Measurements from ENCODE around the gene MDN1.

- TF ChIP-seq CTCF (IDR thresholded peaks at IDR 0.05; ENCODE audit: borderline replicate concordance, extremely low read depth, low read length, poor library complexity, severe bottlenecking) (no peak), EZH2 (IDR thresholded peaks at IDR 0.05; ENCODE audit: borderline replicate concordance, low read depth, low read length, severe bottlenecking) (no peak)
Measured at GRCh38 chr6:89805814-89806371, 13.7 kb downstream of the MDN1 start.

Data from DND-41 (cell line).